SHP77 treated with DMSO at 0.1 percent for 48 hours (cell line): ENCODE results near the gene PLD2.
"Not testable (repeated sequence)": the region's sequence is repeated elsewhere in the genome, so short reads cannot be mapped to it uniquely, and the experiment has no call there.

Experiments used
- DNase-seq: peaks from one replicate; lab custom pipeline; 2025; lab: John Stamatoyannopoulos, UW

Gene PLD2

DNA sequence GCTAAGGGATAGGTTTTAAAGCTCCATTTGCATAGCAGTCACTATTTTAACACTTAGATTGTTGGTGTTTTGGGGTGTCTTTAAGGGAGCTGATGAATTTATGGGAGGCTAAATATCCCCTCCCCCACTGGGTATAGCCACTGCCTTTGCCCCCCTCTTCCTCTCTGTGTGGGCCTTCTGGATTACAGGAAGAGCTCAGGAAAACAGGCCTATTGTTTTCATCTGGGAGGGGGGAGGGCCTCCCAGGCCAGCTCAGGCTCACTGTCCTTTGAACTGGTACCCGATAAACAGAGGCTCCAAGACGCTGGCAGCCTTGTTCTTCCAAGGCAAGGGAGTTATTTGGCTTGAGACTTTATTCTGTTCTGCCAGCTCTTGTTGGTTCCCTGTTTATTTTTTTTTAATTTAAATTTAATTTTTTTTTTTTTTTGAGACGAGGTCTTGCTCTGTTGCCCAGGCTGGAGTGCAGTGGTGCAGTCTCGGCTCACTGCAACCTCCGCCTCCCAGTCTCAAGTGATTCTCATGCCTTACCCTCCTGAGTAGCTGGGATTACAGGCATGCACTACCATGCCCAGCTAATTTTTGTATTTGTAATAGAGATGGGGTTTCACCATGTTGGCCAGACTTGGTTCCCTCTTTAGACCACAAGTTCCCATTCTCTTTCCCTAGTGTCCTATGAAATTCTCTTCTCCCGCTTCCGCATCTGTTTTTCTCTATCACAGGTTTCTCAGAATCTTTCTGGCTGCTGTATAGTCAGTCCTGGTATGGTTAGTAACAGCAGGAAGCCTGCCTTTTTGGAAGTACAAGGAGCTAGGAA lies 51.3 kb downstream of the PLD2 start:
- DNase-seq, result no peak

DNA sequence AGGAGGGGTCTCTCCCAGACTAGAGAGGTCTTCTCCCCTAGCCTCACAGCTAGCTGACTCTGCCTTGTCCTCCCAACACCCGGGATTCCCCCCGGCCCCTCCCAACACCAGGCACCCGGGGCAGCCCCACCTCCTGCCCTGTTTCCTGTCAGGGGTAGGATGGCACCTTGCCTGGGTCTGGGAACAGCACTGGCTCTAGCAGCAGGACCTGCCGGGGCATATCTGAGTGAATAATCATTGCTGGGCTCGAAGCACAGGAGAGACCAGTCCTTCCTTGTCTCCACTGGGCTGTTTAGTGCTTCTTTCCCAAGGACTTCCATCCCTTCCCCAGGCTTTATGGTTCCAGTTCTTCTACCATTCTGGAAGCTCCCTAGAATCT lies 51.9 kb downstream of the PLD2 start:
- no peak for DNase-seq

DNA sequence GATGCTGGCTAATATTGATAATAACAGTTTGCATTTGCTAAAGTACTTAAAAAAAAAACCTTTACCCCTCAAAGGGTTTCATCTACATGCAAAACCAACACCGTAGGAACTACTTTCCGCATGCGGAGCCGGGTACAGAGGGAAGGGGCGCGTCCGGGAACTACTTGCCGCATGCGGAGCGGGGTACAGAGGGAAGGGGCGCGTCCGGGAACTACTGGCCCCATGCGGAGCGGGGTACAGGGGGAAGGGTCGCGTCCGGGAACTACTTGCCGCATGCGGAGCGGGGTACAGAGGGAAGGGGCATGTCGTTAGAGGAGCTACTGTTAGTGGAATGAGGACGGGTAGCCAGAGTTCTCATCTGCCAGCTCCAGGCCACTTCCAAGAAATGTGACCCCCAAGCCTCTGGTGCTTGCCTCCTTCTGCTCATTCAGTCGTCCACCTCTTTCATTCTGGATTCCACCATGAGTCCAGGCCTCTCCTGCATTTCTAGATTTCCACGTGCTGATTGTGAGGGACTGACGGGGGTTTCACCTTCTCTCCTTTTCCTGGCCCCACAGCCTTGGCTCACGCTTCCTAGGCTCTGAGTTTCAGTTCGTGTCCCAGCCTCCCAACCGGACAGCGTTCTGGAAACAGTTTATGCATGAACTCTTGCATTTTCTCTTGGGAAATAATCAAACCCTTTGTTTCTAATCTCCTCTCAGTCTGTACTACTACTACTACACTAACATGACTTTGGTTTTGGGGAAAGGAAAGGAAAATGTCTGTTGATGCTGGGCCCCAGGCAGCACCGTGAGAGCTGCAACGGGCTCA lies 53.1 kb downstream of the PLD2 start:
- DNase-seq, result no peak

DNA sequence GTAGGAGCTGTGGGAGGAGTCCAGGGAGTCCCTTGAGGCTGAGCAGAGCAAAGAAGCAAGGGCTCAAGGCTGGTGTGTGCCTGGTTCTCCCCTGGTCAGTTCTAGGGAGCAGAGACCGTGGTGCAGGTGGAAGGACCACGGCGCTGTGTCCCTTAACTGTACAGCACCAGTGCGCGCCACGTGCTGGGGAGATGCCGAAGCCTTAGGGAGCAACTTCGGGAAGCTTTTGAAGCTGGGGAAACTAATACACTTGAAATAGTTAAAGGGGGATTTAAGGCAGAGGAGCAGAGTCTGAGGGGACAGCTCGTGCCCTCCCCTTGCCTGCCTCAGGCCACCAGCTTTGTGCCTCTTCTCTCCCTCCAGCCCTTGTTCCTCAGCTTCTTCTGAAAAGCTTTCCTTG lies 53.7 kb downstream of the PLD2 start:
- no peak for DNase-seq

DNA sequence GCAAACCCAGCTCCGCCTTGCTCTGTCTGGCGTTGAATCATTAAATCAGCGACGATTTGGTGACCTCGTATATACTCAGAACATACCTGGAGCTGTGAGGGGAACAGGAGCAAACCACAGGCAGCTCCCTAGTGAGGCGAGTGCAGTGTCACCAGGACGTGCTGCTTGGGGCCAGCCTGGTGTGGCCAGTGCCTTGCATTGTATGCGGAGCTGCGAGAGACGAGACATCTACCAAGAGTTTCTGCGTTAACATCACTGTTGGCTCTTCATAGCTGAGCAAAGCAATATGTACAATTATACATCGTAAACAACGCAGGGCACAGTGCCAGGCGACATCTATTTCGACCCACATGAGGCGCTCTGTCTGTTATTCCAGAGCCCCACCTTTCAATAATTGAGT lies 54.1 kb downstream of the PLD2 start:
- no peak for DNase-seq

DNA sequence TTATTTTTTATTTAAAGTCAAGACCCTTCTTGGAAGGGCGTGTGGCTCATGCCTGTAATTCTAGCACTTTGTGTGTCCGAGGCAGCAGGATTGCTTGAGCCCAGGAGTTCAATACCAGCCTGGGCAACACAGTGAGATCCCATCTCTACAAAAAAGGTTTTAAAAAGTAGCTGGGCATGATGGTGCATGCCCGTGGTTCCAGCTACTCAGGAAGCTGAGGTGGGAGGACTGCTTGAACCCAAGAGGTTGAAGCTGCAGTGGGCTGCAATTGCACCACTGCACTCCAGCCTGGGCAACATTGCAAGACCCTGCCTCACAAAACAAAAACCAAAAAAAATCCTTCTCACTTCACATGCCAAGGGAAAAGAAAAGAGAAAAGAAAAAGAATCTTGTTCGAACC lies 55.8 kb downstream of the PLD2 start:
- DNase-seq, result no peak

DNA sequence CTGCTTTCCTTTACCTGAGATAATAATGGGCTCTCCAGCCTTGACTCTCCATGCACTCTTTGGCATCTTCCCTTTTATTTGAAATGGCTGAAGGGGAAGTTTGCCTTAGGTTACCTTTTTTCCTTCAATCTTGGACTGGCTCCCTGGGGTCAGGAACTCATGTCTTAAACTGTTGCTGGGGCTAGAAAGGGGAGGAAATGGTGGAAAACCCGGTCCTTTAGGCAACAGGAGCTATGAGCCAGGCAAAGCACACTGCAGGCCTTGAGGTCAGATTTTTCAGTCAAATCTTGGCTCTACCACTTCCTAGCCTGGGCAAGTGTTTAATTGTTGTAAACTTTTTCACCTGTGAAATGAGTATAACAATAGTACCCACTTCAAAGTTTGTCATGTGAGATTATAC lies 56.4 kb downstream of the PLD2 start:
- no peak for DNase-seq

DNA sequence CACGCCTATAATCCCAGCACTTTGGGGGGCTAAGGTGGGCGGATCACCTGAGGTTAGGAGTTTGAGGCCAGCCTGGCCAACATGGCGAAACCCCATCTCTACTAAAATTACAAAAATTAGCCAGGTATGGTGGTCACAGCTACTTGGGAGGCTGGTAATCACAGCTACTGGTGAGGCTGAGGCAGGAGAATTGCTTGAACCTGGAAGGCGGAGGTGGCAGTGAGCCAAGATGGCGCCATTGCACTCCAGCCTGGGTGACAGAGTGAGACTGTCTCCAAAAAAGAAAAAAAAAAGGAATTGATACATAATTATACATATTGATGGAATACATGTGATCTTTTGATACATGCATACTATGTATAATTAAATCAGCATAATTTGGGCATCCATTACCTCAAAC lies 60.6 kb downstream of the PLD2 start:
- DNase-seq, result not testable (repeated sequence)

DNA sequence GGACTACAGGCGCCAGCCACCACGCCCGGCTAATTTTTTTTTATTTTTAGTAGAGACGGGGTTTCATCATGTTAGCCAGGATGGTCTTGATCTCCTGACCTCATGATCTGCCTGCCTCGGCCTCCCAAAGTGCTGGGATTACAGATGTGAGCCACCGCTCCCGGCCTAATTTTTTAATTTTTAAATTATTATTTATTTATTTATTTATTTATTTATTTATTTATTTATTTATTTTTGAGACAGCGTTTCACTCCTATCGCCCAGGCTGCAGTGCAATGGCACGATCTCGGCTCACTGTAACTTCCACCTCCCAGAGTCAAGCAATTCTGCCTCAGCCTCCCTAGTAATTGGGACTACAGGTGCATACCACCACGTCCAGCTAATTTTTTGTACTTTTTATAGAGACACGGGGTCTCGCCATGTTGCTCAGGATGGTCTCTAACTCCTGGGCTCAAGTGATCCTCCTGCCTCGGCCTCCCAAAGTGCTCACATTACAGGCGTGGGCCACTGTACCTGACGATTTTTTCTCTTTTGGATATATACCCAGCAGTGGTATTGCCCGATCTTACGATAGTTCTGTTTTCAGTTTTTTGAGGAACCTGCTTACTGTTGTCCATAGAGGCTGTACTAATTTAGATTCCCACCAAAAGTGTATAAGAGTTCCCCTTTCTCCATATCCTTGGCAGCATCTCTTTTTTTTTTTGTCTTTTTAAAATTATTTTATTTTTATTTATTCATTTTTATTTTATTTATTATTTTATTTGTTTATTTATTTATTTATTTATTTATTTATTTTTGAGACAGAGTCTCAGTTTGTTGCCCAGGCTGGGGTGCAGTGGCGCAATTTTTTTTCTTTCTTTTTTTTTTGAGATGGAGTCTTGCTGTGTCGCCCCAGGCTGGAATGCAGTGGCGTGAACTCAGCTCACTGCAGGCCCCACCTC lies 62.4 kb downstream of the PLD2 start:
- not testable (repeated sequence) for DNase-seq

DNA sequence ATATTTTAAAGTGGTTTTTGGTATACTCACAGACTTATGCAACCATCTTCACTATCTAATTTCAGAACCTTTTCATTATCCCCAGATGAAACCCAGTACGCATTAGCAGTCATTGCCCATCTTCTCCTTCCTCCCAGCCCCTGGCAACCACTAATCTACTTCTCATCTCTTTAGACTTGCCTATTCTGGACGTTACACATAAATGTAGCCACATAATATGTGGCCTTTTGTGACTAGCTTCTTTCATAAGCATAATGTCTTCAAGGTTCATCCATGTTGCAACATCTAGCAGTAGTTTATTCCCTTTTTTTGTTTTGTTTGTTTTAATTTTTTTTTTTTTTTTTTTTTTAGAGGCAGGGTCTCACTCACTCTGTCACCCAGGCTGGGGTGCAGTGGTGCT lies 63.9 kb downstream of the PLD2 start:
- DNase-seq, result no peak

DNA sequence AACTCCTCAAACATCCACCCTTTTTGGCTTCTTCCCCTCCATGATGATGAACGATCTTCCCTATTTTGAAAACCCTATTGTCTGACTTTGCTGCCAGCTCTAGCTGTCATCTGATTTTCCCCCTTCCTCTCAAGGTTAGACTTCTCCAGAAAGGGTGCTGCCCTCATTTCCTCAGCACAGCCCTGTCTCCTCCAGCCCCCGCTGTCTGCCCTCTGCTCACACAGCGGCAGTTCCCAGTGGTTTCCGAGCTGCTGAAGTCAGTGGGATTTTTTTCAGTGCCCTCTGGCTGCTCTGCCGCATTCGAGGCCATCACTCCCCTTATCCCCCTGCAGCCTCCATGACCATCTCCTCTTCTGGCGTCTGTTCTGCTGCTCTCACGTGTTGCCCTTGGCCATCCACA lies 65.8 kb downstream of the PLD2 start:
- no peak for DNase-seq
